Activated naive CD8-positive, alpha-beta T cell treated with anti-CD3 and anti-CD28 coated beads, Interleukin-2, amount 50 U/mL, for 16 hours (primary cell): ENCODE measurements around the gene MTHFR.

Experiments
- DNase-seq: peaks from one replicate; pipeline ENCODE4 v3.0.0-alpha.2; 2020; ENCODE audit warnings: low read depth, low spot score

MTHFR gene

GRCh38 chr1:11782127-11782708 is 23.5 kb downstream of the MTHFR start:
- no peak for DNase-seq

- no peak for DNase-seq
Measured at GRCh38 chr1:11781297-11781696, 24.5 kb downstream of the MTHFR start.

- no peak for DNase-seq
Measured at GRCh38 chr1:11780380-11781147, 25.2 kb downstream of the MTHFR start.

- DNase-seq: no peak
Measured at GRCh38 chr1:11779715-11780379, 25.9 kb downstream of the MTHFR start.

- no peak for DNase-seq
Measured at GRCh38 chr1:11778844-11779623, 26.7 kb downstream of the MTHFR start.

GRCh38 chr1:11778336-11778735 is 27.4 kb downstream of the MTHFR start:
- DNase-seq: no peak

GRCh38 chr1:11777658-11778322 is 28.0 kb downstream of the MTHFR start:
- no peak for DNase-seq

- DNase-seq: no peak
Measured at GRCh38 chr1:11774753-11775152, 31.0 kb downstream of the MTHFR start.

- no peak for DNase-seq
Measured at GRCh38 chr1:11772458-11772857, 33.3 kb downstream of the MTHFR start.

GRCh38 chr1:11771481-11772043 is 34.2 kb downstream of the MTHFR start:
- no peak for DNase-seq

GRCh38 chr1:11770011-11770410 is 35.8 kb downstream of the MTHFR start:
- DNase-seq: no peak

- DNase-seq: no peak
Measured at GRCh38 chr1:11769274-11769673, 36.5 kb downstream of the MTHFR start.

GRCh38 chr1:11768821-11769220 is 36.9 kb downstream of the MTHFR start:
- DNase-seq: no peak

GRCh38 chr1:11767922-11768704 is 37.7 kb downstream of the MTHFR start:
- DNase-seq: no peak

GRCh38 chr1:11766429-11766776 is 39.4 kb downstream of the MTHFR start:
- DNase-seq: no peak

GRCh38 chr1:11765661-11766428 is 39.9 kb downstream of the MTHFR start:
- no peak for DNase-seq

GRCh38 chr1:11764519-11764918 is 41.2 kb downstream of the MTHFR start:
- no peak for DNase-seq

- DNase-seq: no peak
Measured at GRCh38 chr1:11764115-11764514, 41.6 kb downstream of the MTHFR start.

GRCh38 chr1:11761988-11762406 is 43.8 kb downstream of the MTHFR start, which contains the start of gene C1orf167:
Gene C1orf167 (plus strand): TSS chr1:11762193. CDS start chr1:11764401, 2,208 bp downstream.
- no peak for DNase-seq

GRCh38 chr1:11761285-11761684 is 44.5 kb downstream of the MTHFR start:
- DNase-seq: no peak
